GM19372 (cell line): Measurements from ENCODE around the gene CASP2.

Experiments
- ATAC-seq: cut with Tn5 transposase; IDR thresholded peaks from one replicate; pipeline ENCODE4 v1.9.1; 2021; ENCODE audit warnings: mild to moderate bottlenecking, low read depth, moderate library complexity; ENCODE audit not compliant: unreplicated experiment

The CASP2 gene

DNA sequence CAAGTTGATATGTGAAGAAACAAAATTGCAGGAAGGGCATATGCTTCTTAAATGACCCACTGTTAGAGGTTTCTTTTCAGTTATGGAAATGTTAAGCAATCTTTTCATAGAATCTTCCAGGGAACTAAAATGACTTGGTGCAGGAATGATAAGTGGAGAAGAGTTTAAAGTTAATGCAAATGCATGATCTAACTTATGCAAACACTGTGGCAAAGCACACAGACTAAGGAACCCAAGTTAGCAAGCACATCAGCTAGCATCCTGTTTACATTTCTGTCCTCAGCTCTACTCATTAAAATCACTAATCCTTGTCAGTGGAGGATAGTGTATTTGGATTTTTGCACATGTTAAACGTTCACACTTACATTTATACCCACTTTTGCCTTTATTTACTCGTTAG lies 37.1 kb downstream of the CASP2 start:
- no peak for ATAC-seq

DNA sequence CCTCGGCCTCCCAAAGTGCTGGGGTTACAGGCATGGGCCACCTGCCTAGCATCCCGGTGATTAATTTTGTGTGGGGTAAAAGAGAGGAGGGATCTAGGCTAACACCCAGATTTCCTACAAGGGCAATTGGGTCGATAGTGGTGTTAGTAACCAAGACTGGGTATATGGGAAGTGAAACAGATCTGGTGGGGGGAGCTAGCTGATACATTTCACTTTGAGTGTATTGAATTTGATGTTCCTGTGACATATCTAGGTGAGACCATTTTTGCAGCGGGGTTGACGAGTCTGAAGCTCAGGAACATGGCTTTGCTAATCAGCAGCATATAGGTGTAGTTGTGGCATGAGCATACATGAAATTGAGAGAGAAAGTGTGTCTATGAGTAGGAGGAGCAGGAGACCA lies 39.8 kb downstream of the CASP2 start:
- ATAC-seq, result no peak

DNA sequence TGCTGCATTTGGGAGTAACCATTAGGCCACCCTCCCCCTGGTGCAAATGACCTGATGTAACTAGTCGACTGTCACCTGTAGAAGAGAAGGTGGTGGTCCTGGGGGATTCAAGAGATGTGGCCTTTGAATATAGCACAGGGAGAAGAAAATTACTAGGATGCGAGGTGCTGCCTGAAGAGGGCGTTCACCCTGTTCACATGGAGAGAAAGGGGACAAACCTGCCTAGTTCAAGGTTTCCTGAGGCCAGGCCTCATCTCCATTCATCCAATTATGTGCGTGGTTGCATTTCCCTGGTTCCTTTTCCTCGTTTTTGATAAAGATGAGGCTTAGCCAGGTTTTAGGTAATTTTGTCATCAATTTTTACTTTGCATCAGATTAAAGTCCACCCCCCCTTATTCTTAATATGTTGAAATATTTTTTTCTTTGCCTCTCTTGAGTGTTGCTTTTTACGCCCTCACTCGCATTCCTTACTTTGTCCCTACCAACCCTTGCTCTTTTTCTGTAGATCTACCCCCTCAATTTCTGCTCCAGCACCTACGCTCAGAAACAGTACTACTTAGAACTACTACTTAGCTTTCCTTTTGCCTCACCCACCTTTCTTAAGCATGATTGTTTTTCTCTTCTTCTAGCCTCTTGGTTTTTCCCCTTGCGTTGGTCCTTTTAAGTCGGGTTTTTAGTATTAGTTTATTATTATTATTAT lies 41.5 kb downstream of the CASP2 start:
- no peak for ATAC-seq

DNA sequence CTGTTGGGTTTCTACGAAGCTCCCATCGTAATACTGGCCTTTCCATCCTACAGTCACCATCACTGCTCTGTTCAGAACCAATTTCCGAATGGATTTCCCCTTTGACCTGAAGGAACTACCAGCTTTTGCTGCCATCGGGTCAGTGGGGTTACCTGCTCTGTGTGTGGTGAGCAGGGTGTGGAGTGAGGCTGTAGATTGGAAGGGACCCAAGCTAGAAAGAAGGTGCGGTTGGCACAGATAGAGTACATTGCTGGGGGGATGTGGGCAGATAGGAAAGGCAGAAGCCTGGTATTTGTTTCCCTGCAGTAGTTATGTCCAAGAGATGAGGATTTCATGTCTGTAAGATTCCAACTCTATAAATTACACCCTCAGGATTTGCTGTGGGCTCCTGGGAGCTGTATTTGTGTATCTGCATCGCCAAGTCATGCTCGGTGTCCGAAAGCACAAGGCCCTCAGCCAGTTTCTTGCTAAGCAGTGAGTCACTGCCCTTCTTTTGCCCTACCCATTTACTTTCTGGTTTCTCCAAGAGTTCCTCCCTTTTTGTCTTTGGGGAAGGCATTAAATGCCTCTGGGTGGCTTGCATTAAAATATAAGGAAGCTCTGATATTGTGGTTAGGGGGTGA lies 43.1 kb downstream of the CASP2 start:
- no peak for ATAC-seq

DNA sequence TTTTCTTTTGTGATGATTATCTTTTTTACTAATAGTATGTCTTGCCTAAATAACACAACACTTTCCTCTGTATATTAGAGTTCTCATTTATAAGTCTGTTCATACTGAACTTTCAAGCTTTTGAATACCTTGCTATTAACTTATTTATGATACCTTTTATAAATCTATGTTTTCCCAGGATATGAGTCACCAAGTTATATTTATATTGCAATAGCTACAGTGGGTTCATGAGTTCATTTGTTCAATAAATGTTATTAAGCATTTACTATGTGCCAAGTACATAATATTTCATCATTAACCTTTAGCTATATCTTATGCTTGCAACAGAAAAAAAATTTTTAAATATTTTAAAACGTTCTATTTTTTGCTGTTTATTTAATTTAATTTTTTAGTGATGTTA lies 46.1 kb downstream of the CASP2 start:
- ATAC-seq, result no peak

DNA sequence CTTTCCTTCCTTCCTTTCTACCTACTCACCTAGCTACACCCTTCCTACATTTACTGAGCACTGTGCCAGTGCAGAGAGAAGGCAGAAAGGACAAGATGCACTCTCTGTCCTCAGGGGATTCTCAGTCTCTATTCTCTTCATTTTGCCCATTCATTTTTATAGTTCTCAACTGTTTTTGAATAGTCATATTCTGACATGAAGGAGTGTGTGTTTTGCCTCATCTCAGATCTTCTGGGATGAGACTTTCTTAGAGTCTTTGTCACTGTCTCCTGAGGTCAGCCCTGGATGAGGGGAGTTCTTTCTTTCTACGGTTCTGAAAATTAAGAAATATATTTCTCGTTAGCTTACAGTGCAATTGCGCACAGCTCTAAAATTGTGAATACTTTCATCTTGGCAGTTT lies 49.1 kb downstream of the CASP2 start:
- no peak for ATAC-seq

DNA sequence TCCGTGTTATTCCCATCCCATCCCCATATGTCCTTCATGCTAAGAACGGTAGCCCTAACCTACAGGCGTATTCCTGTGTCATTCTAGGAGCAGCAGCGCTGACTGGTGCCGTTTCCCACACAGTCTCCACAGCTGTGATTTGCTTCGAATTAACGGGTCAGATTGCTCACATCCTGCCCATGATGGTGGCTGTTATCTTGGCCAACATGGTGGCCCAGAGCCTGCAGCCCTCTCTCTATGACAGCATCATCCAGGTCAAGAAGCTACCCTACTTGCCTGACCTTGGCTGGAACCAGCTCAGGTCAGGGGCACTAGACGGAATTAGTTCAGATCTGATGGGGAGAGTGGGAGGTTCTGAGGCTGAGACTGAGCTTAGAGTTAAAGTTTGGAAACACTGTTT lies 53.7 kb downstream of the CASP2 start:
- ATAC-seq, result no peak

DNA sequence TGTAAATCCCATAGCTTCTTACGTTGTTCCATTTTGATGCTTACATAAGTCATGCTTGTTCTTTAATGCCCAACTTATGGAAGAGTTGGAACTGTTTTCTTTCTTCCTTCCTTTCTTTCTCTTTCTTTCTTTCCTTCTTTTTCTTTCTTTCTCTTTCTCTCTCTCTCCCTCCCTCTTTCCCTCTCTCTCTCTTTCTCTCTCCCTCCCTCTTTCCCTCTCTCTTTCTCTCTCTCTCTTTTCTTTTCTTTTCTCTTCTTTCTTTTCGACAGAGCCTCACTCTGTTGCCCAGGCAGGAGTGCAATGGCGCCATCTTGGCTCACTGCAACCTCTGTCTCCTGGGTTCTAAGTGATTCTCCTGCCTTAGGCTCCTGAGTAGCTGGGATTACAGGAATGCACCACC lies 55.4 kb downstream of the CASP2 start:
- ATAC-seq, result no peak

DNA sequence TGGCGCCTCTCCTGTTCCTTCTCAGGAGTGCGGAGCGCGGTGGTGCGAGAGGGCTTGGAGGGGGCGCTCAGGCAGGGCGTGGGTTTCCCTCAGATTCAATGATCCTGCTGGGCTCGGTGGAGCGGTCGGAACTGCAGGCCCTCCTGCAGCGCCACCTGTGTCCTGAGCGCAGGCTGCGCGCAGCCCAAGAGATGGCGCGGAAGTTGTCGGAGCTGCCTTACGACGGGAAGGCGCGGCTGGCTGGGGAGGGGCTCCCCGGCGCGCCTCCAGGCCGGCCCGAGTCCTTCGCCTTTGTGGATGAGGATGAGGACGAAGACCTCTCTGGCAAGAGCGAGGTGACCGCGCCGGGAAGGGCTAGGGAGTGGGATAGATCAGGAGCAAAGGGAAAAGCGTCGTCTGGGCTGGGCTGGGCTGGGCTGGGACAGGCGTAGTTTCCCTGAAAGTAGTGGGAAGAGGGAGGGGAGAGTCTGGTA lies 57.3 kb downstream of the CASP2 start:
- peak; percentile 88 for ATAC-seq

DNA sequence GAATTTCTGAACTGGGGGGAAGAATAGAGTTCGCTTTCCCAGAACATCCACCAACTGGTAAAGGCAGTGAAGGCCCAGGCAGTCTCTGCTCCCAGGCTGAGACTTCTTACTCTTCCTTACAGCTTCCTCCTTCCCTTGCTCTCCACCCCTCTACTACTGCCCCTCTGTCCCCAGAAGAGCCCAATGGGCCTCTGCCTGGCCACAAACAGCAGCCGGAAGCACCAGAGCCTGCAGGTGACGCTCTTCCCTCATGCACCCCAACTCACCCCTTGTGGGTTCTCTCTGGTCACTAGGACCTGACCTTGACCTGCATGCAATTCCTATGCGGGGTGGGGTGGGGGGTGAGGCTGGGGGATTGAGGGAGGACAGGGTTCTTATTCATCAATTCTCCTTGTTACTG lies 57.9 kb downstream of the CASP2 start:
- ATAC-seq, result no peak

DNA sequence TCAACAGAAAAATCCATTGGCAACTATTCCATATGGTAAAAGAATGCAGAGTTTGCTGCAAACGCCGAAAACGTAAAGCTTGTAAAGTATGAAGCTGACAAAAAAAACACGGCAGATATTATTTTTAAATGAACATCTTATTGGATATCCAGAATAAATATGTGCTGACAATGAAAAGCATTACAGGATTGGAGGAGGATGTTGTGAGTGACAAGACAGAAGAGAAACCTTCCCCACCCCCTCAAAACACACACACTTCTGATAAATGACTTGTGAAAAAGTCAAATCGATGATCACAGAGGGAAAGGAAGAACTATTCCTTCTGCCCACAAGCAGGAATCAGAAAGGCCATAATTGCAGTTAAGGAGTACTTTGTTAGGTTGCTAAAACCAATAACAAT lies 59.8 kb downstream of the CASP2 start:
- no peak for ATAC-seq

DNA sequence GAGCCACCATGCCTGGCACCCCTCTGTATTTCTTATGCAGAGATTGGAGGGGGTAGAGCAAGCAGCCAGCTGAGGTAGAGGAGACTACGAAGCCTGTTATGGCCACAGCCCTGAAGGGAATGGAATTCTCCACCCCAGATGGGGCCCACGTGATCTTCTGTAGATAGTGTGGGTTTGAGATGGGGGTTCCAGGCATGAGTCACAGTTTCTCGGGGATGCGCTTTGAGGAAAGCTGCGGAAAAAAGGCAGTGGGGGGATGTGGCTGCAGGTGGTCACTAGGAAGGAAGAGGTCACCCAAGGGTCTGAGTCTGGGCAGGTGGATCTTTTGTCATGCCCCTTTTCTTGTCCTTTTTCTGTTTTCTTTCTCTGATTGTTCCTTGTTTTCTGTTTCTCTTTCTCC lies 62.9 kb downstream of the CASP2 start:
- no peak for ATAC-seq

DNA sequence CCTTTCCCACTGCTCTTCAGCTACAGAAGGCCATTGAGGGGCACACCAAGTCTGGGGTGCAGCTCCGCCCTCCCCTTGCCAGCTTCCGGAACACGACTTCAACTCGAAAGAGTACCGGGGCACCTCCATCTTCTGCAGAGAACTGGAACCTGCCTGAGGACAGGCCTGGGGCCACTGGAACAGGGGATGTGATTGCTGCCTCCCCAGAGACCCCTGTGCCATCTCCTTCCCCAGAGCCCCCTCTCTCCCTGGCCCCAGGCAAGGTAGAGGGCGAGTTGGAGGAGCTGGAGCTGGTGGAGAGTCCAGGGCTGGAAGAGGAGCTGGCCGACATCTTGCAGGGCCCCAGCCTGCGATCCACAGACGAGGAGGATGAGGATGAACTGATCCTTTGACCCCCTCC lies 63.4 kb downstream of the CASP2 start:
- no peak for ATAC-seq

DNA sequence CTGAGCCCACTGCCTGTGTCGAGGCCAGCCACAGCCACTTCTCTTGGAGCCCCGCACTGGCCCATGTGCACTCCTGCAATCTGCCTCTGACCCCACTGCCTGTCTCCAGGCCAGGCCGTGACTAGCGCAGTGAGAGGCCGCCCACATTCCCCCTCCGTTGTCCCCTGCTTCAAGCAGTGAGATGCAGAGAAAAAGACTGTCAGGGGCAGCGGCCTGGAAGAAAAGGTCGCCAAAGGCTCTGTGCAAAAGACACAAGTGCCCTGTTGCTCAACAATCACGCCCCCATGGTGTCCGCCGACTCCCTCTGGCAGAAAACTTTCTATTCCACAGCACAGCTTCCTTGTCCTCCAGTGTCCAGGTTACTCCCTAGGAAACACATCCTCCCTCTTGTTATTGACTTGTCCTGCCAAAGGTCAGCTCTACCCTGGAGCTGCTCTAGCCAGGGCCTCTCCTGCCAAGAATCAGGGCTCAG lies 64.4 kb downstream of the CASP2 start:
- no peak for ATAC-seq

DNA sequence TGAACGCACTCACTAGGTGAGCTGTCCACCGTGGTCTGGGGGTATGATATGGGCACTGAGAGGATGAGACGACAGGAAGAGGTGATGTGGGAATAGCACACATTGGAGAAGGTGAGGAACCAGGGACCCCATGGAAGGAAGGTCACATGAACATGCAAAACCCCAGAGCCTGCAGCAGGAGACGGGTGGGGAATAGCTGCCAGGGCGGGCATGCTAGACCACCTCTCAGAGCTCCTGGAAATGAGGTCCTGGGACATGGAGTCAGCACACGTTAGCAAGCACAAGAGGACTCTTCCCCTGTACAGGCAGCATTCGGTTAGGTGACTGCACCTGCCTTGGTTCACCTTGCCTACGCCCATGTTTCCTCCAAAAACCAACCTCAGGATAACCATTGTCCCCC lies 66.2 kb downstream of the CASP2 start:
- ATAC-seq, result no peak

DNA sequence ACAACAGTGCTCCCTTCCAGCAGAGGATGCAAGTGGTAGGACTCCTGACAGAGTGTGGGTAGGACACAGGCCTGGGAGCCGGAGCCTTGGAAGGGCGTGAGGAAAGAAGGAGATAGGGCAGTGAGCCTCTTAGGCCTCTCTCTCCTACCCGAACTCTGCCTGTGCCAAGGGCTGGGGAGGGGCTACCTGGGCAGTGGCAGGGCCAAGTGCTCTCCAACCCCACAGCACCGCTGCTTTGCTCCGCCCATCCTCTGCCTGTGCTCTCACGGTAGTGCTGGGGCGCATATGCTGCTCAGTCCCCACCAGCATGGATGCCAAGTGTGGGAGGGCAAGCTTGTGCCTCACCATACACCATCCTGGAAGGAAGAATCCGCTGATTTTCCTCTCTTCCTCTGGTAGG lies 66.8 kb downstream of the CASP2 start:
- no peak for ATAC-seq

DNA sequence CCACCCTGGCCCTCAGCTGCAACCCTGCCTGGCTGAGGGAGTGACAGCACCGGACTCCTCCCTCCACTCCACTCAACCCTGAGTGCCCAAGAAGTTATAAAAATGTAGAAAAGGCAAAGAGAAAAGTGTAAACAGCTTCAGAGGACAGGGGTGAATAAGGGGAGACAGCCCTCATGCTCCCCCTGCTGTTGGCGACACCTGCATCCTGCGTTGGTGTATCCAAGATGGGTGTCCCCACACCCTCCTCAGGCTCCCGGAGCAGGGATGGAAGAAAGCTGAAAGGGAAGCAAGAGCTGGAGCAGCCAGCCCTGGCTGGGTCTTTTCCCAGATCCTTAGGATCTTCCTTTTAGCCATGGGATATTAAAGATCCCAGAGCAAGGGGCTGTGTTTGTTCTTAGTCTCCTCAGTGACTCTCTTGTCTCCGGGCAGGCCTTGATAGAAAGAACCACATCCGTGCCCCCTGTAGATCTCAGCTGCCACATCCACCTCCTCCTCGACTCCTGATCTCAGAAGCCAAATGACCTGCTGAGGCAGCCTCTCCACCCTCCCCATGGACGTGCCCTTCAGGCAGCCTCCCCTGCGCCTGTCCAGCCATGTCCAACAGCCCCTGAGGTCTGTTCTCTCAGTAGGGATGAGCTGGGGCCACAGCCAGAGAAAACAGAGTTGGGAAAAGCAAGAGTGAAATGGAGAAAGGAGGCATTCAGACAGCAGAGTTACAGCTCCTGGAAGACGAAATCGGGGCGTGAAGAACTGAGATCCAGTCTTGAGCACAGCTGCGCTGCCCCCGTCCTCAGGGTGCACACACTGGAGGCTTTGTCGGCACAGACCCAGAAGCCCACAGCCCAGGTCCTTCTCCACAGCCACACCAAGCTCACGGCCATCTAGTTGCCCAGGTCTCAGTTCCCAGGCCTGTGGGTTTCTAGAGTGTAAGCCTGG lies 67.6 kb downstream of the CASP2 start:
- no peak for ATAC-seq

DNA sequence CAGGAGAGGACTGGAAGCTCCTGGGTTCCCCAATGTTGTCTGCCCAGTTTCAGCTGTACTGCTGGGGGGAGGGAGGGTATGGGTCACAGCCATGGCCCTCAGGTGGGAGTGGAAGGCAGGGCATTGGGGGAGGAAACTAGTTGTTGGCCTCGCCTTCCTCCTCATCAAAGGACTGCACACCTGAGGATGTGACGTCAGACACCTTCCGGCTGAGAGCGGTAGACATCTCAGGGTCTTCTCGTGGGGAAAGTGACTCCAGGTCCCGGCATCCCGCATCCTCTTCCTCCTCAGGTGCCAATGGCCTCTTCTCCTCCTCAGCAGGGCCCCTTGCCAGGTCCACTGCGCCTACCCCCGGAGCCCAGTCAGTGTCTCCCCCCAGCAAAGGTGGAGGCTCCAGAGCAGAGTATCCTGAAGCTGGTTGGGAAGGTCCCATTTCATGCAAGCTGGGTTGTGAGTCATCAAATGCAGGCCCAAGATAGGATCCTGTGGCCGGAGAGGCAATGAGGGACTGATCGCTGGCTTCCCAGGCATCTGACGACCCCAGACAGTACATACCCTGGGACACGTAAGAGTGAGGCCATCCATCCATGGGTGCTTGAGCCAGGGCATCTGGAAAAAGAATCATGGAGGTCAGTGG lies 68.4 kb downstream of the CASP2 start:
- no peak for ATAC-seq
